ENCODE data around the gene UTY.
"Not testable (repeated sequence)": the region's sequence is repeated elsewhere in the genome, so short reads cannot be mapped to it uniquely, and the experiment has no call there.

The UTY gene

GRCh38 chrY:13307959-13308358 is 171.9 kb downstream of the UTY start:
- TF ChIP-seq CTCF (IDR thresholded peaks at IDR 0.05; ENCODE audit: borderline replicate concordance, insufficient read depth, low read depth, low read length), result no peak
- no peak overlapping the region for H3K4me3 ChIP-seq (ENCODE audit: low read depth, low read length)

GRCh38 chrY:13300795-13301194 is 179.0 kb downstream of the UTY start:
- no peak overlapping the region for H3K4me3 ChIP-seq (ENCODE audit: low read depth, low read length)
- TF ChIP-seq CTCF (IDR thresholded peaks at IDR 0.05; ENCODE audit: borderline replicate concordance, insufficient read depth, low read depth, low read length), result no peak

- TF ChIP-seq CTCF (IDR thresholded peaks at IDR 0.05; ENCODE audit: borderline replicate concordance, insufficient read depth, low read depth, low read length), result no peak
- H3K4me3 ChIP-seq (ENCODE audit: low read depth, low read length), result no peak overlapping the region
These were observed 180.4 kb downstream of the UTY start for GRCh38 chrY:13299411-13299810.

GRCh38 chrY:13296176-13296890 is 183.5 kb downstream of the UTY start:
- no peak overlapping the region for H3K4me3 ChIP-seq (ENCODE audit: low read depth, low read length)
- no peak for TF ChIP-seq CTCF (IDR thresholded peaks at IDR 0.05; ENCODE audit: borderline replicate concordance, insufficient read depth, low read depth, low read length)

- TF ChIP-seq CTCF (IDR thresholded peaks at IDR 0.05; ENCODE audit: borderline replicate concordance, insufficient read depth, low read depth, low read length), result no peak
- no peak overlapping the region for H3K4me3 ChIP-seq (ENCODE audit: low read depth, low read length)
These were observed 184.8 kb downstream of the UTY start for GRCh38 chrY:13295026-13295425.

- TF ChIP-seq CTCF (IDR thresholded peaks at IDR 0.05; ENCODE audit: borderline replicate concordance, insufficient read depth, low read depth, low read length), result no peak
- H3K4me3 ChIP-seq (ENCODE audit: low read depth, low read length), result no peak overlapping the region
These were observed 188.6 kb downstream of the UTY start for GRCh38 chrY:13291199-13291598.

GRCh38 chrY:13282151-13283054 is 197.4 kb downstream of the UTY start:
- not testable (repeated sequence) for H3K4me3 ChIP-seq (ENCODE audit: low read depth, low read length)

Measured in GM12875 (cell line).